Fibroblast of skin of right biceps (primary cell): ENCODE results near the gene COBLL1.
"Not testable (repeated sequence)": the region's sequence is repeated elsewhere in the genome, so short reads cannot be mapped to it uniquely, and the experiment has no call there.

Source experiments
- DNase-seq: peaks from one replicate; pipeline ENCODE4 v3.0.0-alpha.2; 2013

Gene COBLL1, protein sequence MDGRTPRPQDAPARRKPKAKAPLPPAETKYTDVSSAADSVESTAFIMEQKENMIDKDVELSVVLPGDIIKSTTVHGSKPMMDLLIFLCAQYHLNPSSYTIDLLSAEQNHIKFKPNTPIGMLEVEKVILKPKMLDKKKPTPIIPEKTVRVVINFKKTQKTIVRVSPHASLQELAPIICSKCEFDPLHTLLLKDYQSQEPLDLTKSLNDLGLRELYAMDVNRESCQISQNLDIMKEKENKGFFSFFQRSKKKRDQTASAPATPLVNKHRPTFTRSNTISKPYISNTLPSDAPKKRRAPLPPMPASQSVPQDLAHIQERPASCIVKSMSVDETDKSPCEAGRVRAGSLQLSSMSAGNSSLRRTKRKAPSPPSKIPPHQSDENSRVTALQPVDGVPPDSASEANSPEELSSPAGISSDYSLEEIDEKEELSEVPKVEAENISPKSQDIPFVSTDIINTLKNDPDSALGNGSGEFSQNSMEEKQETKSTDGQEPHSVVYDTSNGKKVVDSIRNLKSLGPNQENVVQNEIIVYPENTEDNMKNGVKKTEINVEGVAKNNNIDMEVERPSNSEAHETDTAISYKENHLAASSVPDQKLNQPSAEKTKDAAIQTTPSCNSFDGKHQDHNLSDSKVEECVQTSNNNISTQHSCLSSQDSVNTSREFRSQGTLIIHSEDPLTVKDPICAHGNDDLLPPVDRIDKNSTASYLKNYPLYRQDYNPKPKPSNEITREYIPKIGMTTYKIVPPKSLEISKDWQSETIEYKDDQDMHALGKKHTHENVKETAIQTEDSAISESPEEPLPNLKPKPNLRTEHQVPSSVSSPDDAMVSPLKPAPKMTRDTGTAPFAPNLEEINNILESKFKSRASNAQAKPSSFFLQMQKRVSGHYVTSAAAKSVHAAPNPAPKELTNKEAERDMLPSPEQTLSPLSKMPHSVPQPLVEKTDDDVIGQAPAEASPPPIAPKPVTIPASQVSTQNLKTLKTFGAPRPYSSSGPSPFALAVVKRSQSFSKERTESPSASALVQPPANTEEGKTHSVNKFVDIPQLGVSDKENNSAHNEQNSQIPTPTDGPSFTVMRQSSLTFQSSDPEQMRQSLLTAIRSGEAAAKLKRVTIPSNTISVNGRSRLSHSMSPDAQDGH

DNA sequence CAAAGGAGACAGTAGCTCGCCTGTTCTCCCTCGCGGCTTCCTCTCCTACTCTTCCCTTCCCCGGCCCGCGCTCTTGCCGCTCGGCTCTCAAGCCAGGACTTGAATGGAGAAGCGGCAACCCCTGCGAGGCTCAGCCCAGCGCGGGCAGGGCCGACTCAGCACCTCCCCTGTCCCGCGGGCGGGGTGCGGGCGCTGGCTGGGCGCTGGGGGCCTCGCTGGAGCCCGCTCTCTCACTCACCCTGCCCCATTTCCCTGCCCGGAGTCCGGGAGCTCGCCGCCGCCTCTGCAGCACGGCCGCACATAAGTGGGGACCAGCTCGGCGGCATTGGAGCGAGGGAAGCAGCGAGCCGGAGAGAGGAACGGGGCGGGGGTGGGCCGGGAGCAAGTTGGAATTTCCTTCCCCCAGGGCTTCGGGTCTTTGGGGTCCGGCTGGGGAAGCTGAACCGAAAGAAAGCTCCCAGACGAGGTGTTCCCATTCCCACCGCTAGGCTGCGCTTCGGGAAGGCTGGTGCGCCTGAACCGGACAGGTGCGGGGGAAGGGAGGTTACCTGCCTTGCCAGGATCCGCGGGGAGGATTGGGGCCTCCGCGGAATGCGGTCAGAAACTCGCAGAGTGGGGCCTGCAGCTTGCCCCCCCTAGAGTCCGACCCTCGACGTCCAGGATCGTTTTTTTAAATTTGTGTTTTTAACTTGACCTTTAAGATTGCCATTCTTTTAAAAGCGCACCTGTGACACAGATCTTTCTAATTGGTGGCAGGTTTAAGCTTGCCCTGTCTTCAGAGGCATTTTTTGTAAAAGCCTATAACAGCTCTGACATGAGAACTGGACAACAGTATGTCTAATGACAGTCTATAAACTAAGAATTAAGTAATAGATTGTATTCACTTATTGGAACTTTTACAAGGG, at the start of gene COBLL1:
TSS of gene COBLL1 (minus strand) at position 105 of the 905 bp plus-strand sequence. CDS start 627 bp downstream, outside the sequence.
- peak; percentile 75 for DNase-seq

GRCh38 chr2:164890544-164890943, 48.9 kb upstream of the COBLL1 start:
- no peak for DNase-seq

DNA sequence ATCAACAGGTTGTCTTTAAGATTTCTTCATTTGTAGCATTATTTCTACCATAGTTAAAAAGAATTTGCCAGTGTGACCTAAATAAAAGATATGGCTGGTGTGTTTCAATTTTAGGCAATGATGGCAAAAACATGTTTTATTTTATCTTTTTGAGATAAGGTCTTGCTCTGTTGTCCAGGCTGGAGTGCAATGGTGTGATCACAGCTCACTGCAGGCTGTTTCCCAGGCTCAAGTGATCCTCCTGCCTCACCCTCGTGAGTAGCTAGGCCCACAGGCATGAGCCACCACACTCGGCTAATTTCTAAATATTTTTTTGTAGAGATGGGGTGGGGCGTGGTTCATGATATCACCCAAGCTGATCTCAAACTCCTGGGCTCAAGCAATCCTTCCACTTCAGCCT, 47.0 kb upstream of the COBLL1 start:
- no peak for DNase-seq

- no peak for DNase-seq
These were observed 46.0 kb upstream of the COBLL1 start for GRCh38 chr2:164887434-164888144.

- no peak for DNase-seq
These were observed 40.7 kb upstream of the COBLL1 start for GRCh38 chr2:164882276-164882675.

- DNase-seq, result no peak
These were observed 39.9 kb upstream of the COBLL1 start for GRCh38 chr2:164881524-164881923.

DNA sequence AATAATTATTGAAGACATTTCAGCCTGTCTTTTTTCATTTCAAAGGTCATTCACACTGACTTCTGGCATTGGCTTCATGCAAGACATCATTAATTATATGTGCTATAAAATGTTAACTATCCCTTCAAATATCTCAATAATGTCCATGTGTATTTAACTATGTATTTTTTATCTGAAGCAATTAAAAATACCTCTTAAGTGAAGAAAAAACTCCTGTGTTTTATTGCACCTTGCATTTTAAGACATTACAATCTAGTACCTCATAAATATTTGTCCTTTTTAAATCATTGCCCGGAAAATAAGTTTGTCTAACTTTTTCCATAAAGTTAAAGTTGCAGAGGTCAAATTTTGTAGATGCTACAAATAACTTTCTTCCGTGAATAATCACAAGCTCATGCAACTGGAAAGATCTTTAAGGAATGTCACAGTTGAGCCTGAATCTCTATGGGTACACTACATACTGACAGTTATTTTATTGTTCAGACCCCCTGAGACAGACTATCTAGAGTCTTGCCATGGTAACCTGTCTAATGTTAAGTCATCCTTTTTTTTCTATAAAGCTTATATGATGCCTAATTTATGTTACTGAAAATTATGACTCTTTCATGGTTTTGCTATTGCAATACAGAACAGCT, 38.4 kb upstream of the COBLL1 start:
- no peak for DNase-seq

DNA sequence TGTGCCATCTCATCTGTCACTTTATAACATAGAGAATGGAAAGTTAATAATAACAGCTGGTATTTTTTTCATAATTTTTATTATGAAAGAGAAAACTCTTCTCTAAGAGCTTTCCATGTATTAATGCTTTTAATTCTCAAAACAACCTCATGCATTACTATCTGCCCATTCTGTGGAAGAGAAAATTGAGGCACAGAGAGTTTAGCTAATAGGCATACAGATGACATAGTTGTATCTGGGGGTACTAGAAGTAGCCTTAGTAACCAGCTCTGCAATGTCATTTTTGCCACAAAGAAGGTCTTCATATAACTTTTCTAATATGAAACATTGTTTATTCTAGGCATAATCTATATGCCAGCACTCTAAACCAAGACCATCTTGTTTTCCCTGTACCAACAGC, 36.3 kb upstream of the COBLL1 start:
- no peak for DNase-seq

GRCh38 chr2:164877169-164877568, 35.5 kb upstream of the COBLL1 start:
- DNase-seq, result no peak

DNA sequence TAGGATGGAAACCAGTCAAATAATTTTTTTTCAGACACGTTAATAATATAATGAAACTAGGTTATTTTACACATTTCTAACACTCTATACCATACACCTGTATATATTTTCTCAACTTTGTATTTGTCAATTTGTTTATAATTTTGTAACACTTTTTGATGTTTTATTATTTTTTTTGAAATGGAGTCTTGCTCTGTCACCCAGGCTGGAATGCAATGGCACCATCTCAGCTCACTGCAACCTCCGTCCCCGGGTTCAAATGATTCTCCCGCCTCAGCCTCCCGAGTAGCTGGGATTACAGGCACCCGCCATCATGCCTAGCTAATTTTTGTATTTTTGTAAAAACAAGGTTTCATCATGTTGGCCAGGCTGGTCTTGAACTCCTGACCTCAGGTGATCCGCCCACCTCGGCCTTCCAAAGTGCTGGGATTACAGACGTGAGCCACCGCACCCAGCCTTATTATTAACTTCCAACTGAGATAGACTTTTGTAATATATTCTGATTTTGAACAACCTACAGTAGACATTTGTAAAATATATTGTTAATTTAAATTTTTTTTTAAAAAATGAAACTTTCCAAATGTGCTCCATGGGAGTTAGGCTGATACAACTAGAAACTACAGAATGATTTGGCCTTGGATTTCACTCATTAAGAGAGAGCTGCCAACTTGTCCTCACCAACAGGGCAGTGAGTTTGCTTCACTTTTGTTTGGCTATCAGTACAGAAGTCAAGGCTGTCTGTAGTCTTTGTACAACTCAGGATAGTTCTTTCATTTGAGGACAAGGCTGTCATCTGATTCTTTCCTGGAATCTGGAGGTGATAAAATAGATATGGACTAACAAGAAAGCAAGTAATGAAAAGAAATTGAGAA, 33.9 kb upstream of the COBLL1 start:
- no peak for DNase-seq

DNA sequence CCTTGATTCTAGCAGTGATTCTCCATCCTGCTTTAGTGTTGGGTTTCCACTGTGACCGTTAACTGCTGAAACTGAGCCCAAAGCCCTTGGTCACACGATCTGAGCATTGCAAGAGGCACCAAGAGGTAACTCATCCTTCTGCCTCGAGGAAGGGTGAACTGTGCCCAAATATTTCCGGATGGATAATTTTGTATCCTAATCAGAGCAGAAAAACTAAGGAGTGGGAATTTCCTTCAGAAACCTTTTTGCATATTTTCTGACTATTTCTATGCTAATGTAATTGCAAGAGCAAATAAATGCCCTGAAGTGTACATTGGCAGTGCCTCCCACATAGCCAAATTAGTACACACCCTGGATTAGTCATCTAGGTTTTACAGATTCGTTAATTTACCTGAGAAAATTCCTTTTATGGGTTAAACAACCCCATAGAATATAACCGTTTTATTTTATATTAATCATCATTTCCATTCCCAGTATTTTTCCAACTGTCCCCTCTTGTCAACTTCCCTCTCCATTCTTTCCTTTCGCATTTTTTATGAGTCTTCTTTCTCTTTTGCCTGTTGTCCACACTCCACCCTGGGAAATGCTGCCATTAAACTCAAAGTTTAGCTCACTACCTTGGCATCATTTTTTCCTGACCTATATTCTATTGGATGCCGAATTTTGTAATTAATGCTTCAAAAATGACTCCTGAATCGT, 31.7 kb upstream of the COBLL1 start:
- no peak for DNase-seq

- DNase-seq, result no peak
These were observed 29.8 kb upstream of the COBLL1 start for GRCh38 chr2:164871404-164871803.

GRCh38 chr2:164869420-164869772, 27.8 kb upstream of the COBLL1 start:
- no peak for DNase-seq

DNA sequence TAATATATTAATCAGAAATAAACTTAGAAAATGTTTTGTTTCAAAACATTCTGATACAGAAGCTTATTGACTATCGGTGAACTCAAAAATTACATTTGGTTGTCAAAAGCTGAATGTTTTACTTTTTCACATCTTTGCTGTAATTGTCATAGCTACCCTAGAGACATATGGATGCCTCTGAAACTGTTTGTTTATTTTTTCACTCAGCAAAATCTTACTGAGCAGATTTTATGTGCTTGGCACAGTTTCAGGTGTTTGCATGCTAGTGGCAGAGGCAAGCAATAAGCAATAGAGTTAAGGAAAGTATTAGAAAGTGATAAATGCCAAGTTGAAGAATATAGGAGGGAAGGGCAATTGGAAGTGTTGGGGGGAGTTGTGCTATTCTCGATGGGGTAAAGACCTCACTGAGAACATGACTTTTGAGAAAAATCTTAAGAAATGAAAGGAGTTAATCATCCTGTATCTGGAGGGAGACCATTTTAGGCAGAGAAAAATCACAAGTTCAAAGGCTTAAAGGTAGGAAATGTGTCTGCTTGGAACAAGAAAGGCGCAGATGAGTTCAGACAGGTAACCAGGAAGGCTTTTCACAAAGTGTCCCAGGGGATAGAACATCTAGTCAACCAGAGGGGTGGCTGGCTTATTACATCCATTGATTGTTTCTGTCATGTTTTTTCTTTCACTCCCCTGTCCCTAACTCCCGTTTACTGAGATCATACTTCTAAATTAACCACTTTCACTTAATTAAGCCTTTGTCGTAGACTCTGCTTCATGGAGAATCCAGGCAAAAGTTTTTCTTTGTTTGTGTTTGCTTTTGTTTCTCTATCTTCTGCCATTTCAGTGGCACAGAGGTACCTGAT, 27.2 kb upstream of the COBLL1 start:
- no peak for DNase-seq

GRCh38 chr2:164867779-164868397, 26.3 kb upstream of the COBLL1 start:
- no peak for DNase-seq

- DNase-seq, result not testable (repeated sequence)
These were observed 24.8 kb upstream of the COBLL1 start for GRCh38 chr2:164866381-164866780.

DNA sequence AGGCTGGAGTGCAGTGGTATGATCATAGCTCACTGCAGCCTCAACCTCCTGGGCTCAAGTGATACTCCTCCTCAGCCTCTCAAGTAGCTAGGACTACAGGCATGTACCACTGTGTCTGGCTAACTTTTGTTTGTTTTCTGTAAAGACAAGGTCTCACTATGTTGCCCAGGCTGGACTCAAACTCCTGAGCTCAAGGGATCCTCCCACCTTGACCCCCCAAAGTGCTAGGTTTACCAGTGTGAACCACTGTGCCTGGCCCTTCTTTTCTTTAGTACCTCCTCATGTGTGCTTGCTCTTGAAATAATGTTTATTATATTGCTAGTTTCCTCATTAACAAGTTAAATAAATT, 19.0 kb upstream of the COBLL1 start:
- no peak for DNase-seq
